ENCODE measurements around the gene C14orf39.
"Not testable (repeated sequence)": the region's sequence is repeated elsewhere in the genome, so short reads cannot be mapped to it uniquely, and the experiment has no call there.

C14orf39 gene

GRCh38 chr14:60488175-60488574 lies 2.3 kb upstream of the C14orf39 start:
- DNase-seq (ENCODE audit: low read depth), result no peak

GRCh38 chr14:60487211-60487610 lies 1.3 kb upstream of the C14orf39 start:
- no peak for DNase-seq (ENCODE audit: low read depth)

- DNase-seq (ENCODE audit: low read depth), result no peak
Measured at GRCh38 chr14:60485057-60485597, 736 bp downstream of the C14orf39 start.

GRCh38 chr14:60482743-60483142 lies 3.1 kb downstream of the C14orf39 start:
- peak; percentile 14 for DNase-seq (ENCODE audit: low read depth)

- not testable (repeated sequence) for DNase-seq (ENCODE audit: low read depth)
Measured at GRCh38 chr14:60480248-60480647, 5.6 kb downstream of the C14orf39 start.

- DNase-seq (ENCODE audit: low read depth), result no peak
Measured at GRCh38 chr14:60455875-60456274, 30.0 kb downstream of the C14orf39 start.

- DNase-seq (ENCODE audit: low read depth), result no peak
Measured at GRCh38 chr14:60430276-60430675, 55.6 kb downstream of the C14orf39 start.

- no peak for DNase-seq (ENCODE audit: low read depth)
Measured at GRCh38 chr14:60420050-60420449, 65.8 kb downstream of the C14orf39 start.

- not testable (repeated sequence) for DNase-seq (ENCODE audit: low read depth)
Measured at GRCh38 chr14:60397550-60397949, 88.3 kb downstream of the C14orf39 start.

- peak; percentile 4 for DNase-seq (ENCODE audit: low read depth)
Measured at GRCh38 chr14:60396718-60397343, 89.0 kb downstream of the C14orf39 start.

Data from iris pigment epithelial cell (primary cell).